H9 (cell line): Measurements from ENCODE around the gene RRAGC. TPM values are rescaled to one million over a fixed set of nuclear protein-coding genes. Genes with fewer than 3 reads are reported as not detected.

ENCODE experiments used
- DNase-seq: peaks from one replicate; pipeline ENCODE4 v3.0.0-alpha.2; 2017
- H2AFZ ChIP-seq: one replicate; pipeline ENCODE4 v1.6.1; 2013; ENCODE audit warnings: mild to moderate bottlenecking, low read length, control low read depth, moderate library complexity
- H2AK5ac ChIP-seq: 2 replicates; pipeline ENCODE4 v1.6.1; 2013; ENCODE audit warnings: low read length, control low read depth, mixed read lengths; ENCODE audit not compliant: insufficient read length
- H2BK120ac ChIP-seq: one replicate; pipeline ENCODE4 v1.6.1; 2013; ENCODE audit warnings: low read depth, mild to moderate bottlenecking, low read length, control low read depth, inconsistent platforms; ENCODE audit not compliant: poor library complexity, severe bottlenecking
- H2BK12ac ChIP-seq: 2 replicates; pipeline ENCODE4 v1.6.1; 2013; ENCODE audit warnings: low read length, control low read depth, mixed read lengths, low read depth; ENCODE audit not compliant: insufficient read length
- H2BK15ac ChIP-seq: 2 replicates; pipeline ENCODE4 v1.6.1; 2013; ENCODE audit warnings: low read depth, low read length, control low read depth
- H2BK20ac ChIP-seq: one replicate; pipeline ENCODE4 v1.6.1; 2013; ENCODE audit warnings: low read depth, mild to moderate bottlenecking, low read length, control low read depth, inconsistent platforms; ENCODE audit not compliant: poor library complexity, severe bottlenecking
- H2BK5ac ChIP-seq: 2 replicates; pipeline ENCODE4 v1.6.1; 2013; ENCODE audit warnings: low read length, control low read depth, mixed read lengths; ENCODE audit not compliant: insufficient read length
- H3K14ac ChIP-seq: 2 replicates; pipeline ENCODE4 v1.6.1; 2013; ENCODE audit warnings: low read length, control low read depth; ENCODE audit not compliant: insufficient read depth
- H3K18ac ChIP-seq: 2 replicates; pipeline ENCODE4 v1.6.1; 2013; ENCODE audit warnings: low read depth, mild to moderate bottlenecking, mixed read lengths, low read length, control low read depth; ENCODE audit not compliant: insufficient read length
- H3K23ac ChIP-seq: 2 replicates; pipeline ENCODE4 v1.6.1; 2013; ENCODE audit warnings: low read length, control low read depth, mixed read lengths, low read depth; ENCODE audit not compliant: insufficient read length
- H3K23me2 ChIP-seq: 2 replicates; pipeline ENCODE4 v1.6.1; 2013; ENCODE audit warnings: low read depth, mild to moderate bottlenecking, mixed read lengths, low read length, control low read depth; ENCODE audit not compliant: insufficient read length, poor library complexity, severe bottlenecking
- H3K27ac ChIP-seq: 2 replicates; pipeline ENCODE4 v1.5.1; 2013; ENCODE audit warnings: low read length, control low read depth, mixed read lengths, low read depth; ENCODE audit not compliant: insufficient read length
- H3K27me3 ChIP-seq: 2 replicates; pipeline ENCODE4 v1.6.1; 2013; ENCODE audit warnings: low read length, control low read depth, inconsistent platforms; ENCODE audit not compliant: insufficient read depth
- H3K4ac ChIP-seq: 2 replicates; pipeline ENCODE4 v1.6.1; 2013; ENCODE audit warnings: low read depth, mild to moderate bottlenecking, control low read depth, inconsistent platforms, low read length, moderate library complexity
- H3K4me1 ChIP-seq: 2 replicates; pipeline ENCODE4 v1.6.1; 2013; ENCODE audit warnings: low read length, control low read depth, inconsistent platforms; ENCODE audit not compliant: insufficient read depth
- H3K4me2 ChIP-seq: 2 replicates; pipeline ENCODE4 v1.6.1; 2013; ENCODE audit warnings: low read length, control low read depth, mixed read lengths; ENCODE audit not compliant: insufficient read length, insufficient read depth
- H3K56ac ChIP-seq: 2 replicates; pipeline ENCODE4 v1.6.1; 2013; ENCODE audit warnings: low read depth, mild to moderate bottlenecking, mixed read lengths, low read length, control low read depth; ENCODE audit not compliant: insufficient read length
- H3K79me1 ChIP-seq: 2 replicates; pipeline ENCODE4 v1.6.1; 2013; ENCODE audit warnings: low read depth, mild to moderate bottlenecking, moderate library complexity, low read length, control low read depth, inconsistent platforms; ENCODE audit not compliant: insufficient read depth, poor library complexity, severe bottlenecking
- H3K79me2 ChIP-seq: 2 replicates; pipeline ENCODE4 v1.6.1; 2013; ENCODE audit warnings: low read length, control low read depth, inconsistent platforms; ENCODE audit not compliant: insufficient read depth
- H3K9ac ChIP-seq: 2 replicates; pipeline ENCODE4 v1.6.1; 2013; ENCODE audit warnings: low read length, control low read depth, mixed read lengths; ENCODE audit not compliant: insufficient read length; ENCODE audit errors: extremely low read depth
- H3K9me3 ChIP-seq: one replicate; pipeline ENCODE4 v1.6.1; 2013; ENCODE audit warnings: low read depth, low read length, inconsistent platforms; ENCODE audit not compliant: control insufficient read depth
- H3T11ph ChIP-seq: one replicate; pipeline ENCODE4 v1.6.1; 2013; ENCODE audit warnings: mild to moderate bottlenecking, low read length, control low read depth, inconsistent platforms
- H4K20me1 ChIP-seq: one replicate; pipeline ENCODE4 v1.6.1; 2013; ENCODE audit not compliant: control insufficient read depth, insufficient read length, insufficient read depth
- H4K5ac ChIP-seq: 2 replicates; pipeline ENCODE4 v1.6.1; 2013; ENCODE audit warnings: low read depth, mild to moderate bottlenecking, mixed read lengths, low read length, control low read depth; ENCODE audit not compliant: insufficient read length
- H4K8ac ChIP-seq: replicated peaks from 2 replicates; pipeline ENCODE4 v1.6.1; 2013; ENCODE audit warnings: low read length, control low read depth, mixed read lengths, low read depth; ENCODE audit not compliant: insufficient read length
- H4K91ac ChIP-seq: 2 replicates; pipeline ENCODE4 v1.6.1; 2013; ENCODE audit warnings: low read depth, mild to moderate bottlenecking, moderate library complexity, mixed read lengths, low read length, control low read depth; ENCODE audit not compliant: insufficient read length
- H3K27ac Mint-ChIP-seq, 3 experiments: 2 replicates in 2 of 3; 3 replicates in 1 of 3; pipeline ENCODE4 v1.8.0; 2020 to 2021; ENCODE audit warnings: mixed read lengths in 3 of 3, mild to moderate bottlenecking in 1 of 3, moderate library complexity in 1 of 3
- H3K27me3 Mint-ChIP-seq: 2 replicates; pipeline ENCODE4 v1.8.0; 2021; ENCODE audit warnings: low read depth, mild to moderate bottlenecking, moderate library complexity, mixed read lengths
- H3K36me3 Mint-ChIP-seq, 3 experiments: 2 replicates in 2 of 3; 3 replicates in 1 of 3; pipeline ENCODE4 v1.8.0; 2020 to 2021; ENCODE audit warnings: low read depth in 3 of 3, mixed read lengths in 3 of 3; ENCODE audit not compliant: insufficient read depth in 1 of 3
- H3K4me1 Mint-ChIP-seq, 2 experiments: 2 replicates each; pipeline ENCODE4 v1.8.0; 2020; ENCODE audit warnings: mixed read lengths in 2 of 2
- H3K4me3 Mint-ChIP-seq, 2 experiments: 2 replicates in 1 of 2; 3 replicates in 1 of 2; pipeline ENCODE4 v1.8.0; 2020 to 2021; ENCODE audit warnings: mild to moderate bottlenecking in 2 of 2, mixed read lengths in 2 of 2, moderate library complexity in 1 of 2
- H3K9me3 Mint-ChIP-seq, 2 experiments: 2 replicates in 1 of 2; 3 replicates in 1 of 2; pipeline ENCODE4 v1.8.0; 2020; ENCODE audit warnings: mild to moderate bottlenecking in 2 of 2, mixed read lengths in 2 of 2, moderate library complexity in 1 of 2
- WGBS: extraction: QIAGEN DNeasy Blood & Tissue Kit; methylation state at CpG from one replicate; pipeline ENCODE4 v1.1.7; 2013; ENCODE audit warnings: missing lambda C conversion rate, low lambda C conversion rate, mixed read lengths; ENCODE audit not compliant: insufficient read length; ENCODE audit errors: extremely low coverage; 5-methylcytosine and 5-hydroxymethylcytosine counted together
- total RNA-seq: library from RNA; stranded (reverse); gene quantifications from 2 replicates; pipeline ENCODE4 v1.2.1, GENCODE V29; 2021
- TF ChIP-seq, protein P1 (sequence below): fragments of 200-600 bp; sonication (generic); conservative IDR thresholded peaks from 3 replicates; pipeline ENCODE4 v1.8.0; 2021; ENCODE audit warnings: antibody characterized with exemption, mild to moderate bottlenecking

Gene RRAGC
- total RNA-seq, 1 experiment from 2014 or later: 17.9 TPM

DNA sequence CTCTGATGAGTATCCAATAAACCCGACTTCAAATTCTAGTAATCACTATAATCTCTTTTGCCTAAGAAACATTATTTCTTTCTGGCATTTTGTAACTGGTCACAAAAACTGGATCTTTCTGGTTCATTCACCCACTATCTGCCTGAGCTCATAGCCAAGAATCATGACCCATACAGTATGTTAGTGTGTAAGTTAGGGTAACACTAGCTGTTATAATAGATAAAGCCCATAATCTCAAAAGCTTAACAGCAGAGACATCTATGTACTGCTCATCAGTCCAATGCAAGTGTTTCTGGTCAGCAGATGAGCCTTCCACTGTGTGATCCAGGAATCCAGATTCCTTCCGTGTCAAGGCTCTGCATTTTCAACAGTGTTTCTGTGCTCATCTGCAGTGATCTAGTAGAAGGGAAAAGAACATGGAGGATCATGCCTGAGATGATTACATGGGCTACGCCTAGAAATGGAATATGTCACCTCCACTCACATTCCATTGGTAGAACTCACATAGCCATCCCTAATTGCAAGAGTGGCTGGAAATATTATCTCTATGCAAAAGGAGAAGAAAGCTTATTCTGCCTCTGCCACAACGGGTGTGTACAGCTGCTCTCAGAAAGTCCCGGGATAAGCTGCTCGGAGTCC lies 27.7 kb downstream of the RRAGC start:
- H3K27me3 ChIP-seq: no peaks in the 10 kb centered on the region
- H3K4ac ChIP-seq: no peak overlapping the region
- H2BK12ac ChIP-seq: no peak overlapping the region
- H4K5ac ChIP-seq: no peak overlapping the region
- H3K79me2 ChIP-seq: no peaks in the 10 kb centered on the region
- H3K23me2 ChIP-seq: no peaks in the 10 kb centered on the region
- H3T11ph ChIP-seq: no peak overlapping the region
- H2BK5ac ChIP-seq: no peak overlapping the region
- H2AK5ac ChIP-seq: no peak overlapping the region
- no peak overlapping the region for H3K4me3 Mint-ChIP-seq
- H3K9ac ChIP-seq: no peak overlapping the region
- no peaks in the 10 kb centered on the region for H3K79me1 ChIP-seq
- H2BK15ac ChIP-seq: no peak overlapping the region
- WGBS: no CpG with 5 or more reads among the region's 6 CpGs
- H3K18ac ChIP-seq: no peak overlapping the region
- H4K91ac ChIP-seq: no peak overlapping the region
- no peak overlapping the region for H4K8ac ChIP-seq
- no peak overlapping the region for H2AFZ ChIP-seq
- no peak overlapping the region for H2BK120ac ChIP-seq
- DNase-seq: no peak
- H3K9me3 Mint-ChIP-seq: no peaks in the 10 kb centered on the region
- no peak overlapping the region for H3K14ac ChIP-seq
- H3K27me3 Mint-ChIP-seq: peaks cover 6% of the 10 kb centered on the region
- no peak overlapping the region for H3K4me2 ChIP-seq
- H2BK20ac ChIP-seq: no peak overlapping the region
- H3K27ac ChIP-seq: no peak overlapping the region
- no peak overlapping the region for H3K27ac Mint-ChIP-seq
- no peaks in the 10 kb centered on the region; the same call in 1 of the 2 replicates for H3K4me1 ChIP-seq
- H3K36me3 Mint-ChIP-seq: no peaks in the 10 kb centered on the region
- H3K23ac ChIP-seq: no peak overlapping the region
- TF ChIP-seq, protein P1, sequence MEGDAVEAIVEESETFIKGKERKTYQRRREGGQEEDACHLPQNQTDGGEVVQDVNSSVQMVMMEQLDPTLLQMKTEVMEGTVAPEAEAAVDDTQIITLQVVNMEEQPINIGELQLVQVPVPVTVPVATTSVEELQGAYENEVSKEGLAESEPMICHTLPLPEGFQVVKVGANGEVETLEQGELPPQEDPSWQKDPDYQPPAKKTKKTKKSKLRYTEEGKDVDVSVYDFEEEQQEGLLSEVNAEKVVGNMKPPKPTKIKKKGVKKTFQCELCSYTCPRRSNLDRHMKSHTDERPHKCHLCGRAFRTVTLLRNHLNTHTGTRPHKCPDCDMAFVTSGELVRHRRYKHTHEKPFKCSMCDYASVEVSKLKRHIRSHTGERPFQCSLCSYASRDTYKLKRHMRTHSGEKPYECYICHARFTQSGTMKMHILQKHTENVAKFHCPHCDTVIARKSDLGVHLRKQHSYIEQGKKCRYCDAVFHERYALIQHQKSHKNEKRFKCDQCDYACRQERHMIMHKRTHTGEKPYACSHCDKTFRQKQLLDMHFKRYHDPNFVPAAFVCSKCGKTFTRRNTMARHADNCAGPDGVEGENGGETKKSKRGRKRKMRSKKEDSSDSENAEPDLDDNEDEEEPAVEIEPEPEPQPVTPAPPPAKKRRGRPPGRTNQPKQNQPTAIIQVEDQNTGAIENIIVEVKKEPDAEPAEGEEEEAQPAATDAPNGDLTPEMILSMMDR: no peak
- H3K56ac ChIP-seq: no peak overlapping the region
- no peaks in the 10 kb centered on the region for H4K20me1 ChIP-seq
- no peaks in the 10 kb centered on the region for H3K9me3 ChIP-seq
- peaks cover 11 to 15% of the 10 kb centered on the region in 2 experiments for H3K4me1 Mint-ChIP-seq
